GM21526 (cell line): ENCODE measurements around the gene CLN6.
"Not testable (repeated sequence)": the region's sequence is repeated elsewhere in the genome, so short reads cannot be mapped to it uniquely, and the experiment has no call there.

Source experiments
- ATAC-seq: cut with Tn5 transposase; IDR thresholded peaks from one replicate; pipeline ENCODE4 v1.9.1; 2021; ENCODE audit warnings: moderate library complexity; ENCODE audit not compliant: unreplicated experiment, low FRiP score

CLN6 gene

DNA sequence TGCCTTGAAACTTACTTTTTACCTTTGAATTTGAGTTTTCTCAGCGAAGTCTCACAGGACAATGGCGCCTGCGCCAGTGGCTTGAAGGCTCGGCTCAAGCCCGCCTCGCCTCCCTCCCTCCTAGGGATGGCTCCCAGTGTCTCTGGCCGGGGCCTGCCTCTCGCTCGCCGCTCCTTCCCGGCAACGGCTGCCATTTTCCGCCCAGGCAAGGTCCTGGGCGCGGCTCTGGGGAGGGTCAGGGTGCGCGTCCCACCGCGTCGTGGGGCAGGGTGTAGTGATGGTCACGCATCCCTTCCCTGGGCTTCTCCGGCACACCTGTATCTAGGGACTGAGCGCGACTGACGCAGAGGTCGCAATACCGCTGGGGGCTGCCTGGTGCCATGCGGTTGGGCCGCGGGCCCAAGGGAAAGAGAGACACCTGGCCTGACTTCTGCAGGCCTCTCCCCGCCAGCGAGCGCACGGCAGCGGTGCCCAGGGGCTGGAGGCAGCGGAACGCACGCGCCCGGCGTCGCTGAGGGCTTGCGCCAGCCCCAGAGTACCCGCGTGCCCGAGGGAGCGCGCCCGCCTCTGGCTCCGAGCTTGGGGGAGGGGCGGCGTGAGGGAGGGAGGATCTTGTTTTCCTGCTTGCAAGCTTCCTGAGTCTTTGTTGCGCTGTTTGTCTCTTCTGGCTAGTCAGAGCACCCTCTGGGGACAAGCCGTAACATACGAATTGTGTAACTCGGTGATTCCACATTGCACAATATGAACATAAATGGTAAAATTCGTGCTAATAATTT, 27.3 kb upstream of the CLN6 start:
- ATAC-seq = no peak

DNA sequence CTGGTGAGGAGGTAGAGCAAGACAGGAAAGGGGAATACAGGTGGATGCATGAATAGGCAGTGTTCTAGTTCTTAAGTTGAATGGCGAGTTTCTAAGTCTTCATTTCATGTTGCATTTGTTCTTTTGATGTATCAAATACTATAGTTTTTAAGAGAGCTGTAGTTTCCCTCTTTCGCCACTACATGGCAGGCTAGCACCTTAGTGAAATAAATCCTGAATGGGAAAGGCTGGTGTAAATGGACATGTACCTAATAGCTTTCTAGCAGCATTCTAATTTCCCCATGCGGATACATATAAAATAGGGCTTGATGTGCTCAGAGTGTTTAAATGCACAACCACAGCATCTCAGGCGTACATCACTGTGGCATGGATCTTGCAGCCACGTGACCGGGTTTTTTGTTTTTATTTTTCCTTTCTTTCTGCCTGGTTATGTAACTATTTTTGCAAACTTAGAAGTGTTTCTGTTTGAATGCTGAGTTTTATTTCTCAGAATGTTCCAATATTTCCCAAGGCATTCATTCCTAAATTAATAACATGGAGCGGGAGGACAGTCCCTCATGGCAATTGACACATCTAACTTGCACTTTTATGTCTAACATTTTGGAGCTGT, 23.5 kb upstream of the CLN6 start:
- no peak for ATAC-seq

DNA sequence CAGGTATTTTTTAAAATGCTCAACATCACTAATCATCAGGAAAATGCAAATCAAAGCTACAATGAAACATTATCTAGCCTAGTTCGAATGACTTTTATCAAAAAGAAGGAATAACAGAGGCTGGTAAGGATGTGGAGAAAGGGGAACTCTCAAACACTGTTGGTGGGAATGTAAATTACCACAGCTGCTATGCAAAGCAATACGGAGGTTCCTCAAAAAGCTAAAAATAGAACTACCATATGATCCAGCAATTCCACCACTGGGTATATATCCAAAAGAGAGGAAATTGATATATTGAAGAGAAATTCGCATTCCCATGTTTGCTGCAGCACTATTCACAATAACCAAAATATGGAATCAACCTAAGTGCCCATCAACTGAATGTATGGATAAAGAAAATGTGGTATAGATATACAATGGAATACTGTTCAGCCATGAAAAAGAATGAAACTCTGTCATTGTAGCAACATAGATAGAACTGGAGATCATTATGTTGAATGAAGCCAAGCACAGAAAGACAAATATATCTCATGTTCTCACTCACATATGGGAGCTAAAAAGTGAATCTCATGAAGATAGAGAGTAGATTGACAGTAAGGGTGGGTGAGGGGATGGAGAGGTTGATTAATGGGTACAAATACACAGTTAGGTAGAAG, 19.7 kb upstream of the CLN6 start:
- no peak for ATAC-seq

DNA sequence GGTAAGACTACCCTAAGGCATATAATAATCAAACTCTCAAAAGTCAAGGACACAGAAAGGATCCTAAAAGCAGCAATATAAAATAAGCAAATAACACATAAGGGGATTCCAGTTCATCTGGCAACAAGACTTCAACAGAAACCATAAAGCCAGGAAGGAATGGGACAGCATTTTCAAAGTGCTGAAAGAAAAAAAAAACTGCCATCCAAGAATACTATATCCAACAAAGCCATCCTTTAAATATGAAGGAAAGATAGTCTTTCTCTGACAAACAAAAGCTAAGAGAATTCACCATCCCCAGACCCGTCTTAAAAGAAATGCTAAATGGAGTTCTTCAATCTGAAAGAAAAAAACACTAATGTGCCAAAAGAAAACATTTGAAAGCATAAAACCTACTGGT, 14.7 kb upstream of the CLN6 start:
- ATAC-seq = no peak

- no peak for ATAC-seq
Measured at GRCh38 chr15:68241088-68241935, 11.8 kb upstream of the CLN6 start.

DNA sequence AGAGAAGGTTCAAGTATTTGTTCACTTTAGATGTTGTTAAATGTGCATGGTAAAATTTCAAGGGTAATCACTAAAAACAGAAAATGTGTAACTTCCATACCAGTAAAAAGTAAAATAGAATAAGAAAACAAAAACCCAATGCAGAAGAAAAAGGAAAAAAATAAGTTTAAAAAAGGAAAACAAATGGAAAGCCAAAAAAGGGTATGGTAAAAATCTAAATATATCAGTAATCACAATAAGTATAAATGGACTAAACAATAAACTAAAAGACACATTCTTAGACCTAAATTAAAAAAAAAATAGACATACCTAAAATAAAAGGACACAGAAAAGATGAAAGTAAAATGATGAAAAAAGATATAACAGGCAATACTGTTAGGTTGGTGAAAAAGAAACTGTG, 9.5 kb upstream of the CLN6 start:
- ATAC-seq = no peak

DNA sequence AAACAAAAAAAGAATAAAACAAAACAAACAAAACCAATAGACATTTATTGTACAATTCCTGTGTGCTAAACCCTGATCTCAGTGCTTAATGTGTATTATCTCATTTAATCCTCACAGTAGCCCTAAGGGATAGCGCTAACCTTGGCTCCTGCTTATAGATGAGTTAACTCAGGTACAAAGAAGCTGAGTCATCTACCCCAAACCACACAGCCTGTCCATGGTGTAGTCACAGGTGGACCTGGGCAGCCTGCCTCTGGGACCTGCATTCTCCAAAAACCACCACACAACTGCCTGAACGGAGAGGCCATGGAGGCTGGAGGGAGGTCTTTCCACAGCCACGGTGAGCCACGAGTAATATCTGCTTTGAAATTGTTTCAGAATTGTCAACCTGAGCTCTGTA, 5.5 kb upstream of the CLN6 start:
- no peak for ATAC-seq

- ATAC-seq = not testable (repeated sequence)
Measured at GRCh38 chr15:68234520-68234919, 5.0 kb upstream of the CLN6 start.

DNA sequence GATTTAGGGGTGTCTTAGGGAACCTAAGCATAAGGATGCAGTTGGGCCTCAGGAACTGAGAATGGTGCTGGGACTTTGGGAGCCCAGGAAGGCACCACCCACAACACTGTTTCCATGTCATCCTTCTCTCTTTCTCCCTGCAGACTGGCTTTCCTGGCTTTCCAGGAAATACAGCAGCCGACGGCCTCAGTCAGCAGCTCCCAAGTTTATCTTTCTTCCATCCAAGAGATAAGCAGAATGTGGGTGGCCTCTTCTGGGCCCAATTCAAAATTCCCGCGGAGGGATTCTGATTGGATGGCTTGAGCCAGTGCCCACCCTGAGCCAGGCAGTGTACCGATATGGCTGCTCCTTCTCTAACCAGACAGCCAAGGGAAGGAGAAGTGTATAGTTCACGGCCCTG, 4.5 kb upstream of the CLN6 start:
- ATAC-seq = no peak

- ATAC-seq = no peak
Measured at GRCh38 chr15:68232937-68233336, 3.4 kb upstream of the CLN6 start.

DNA sequence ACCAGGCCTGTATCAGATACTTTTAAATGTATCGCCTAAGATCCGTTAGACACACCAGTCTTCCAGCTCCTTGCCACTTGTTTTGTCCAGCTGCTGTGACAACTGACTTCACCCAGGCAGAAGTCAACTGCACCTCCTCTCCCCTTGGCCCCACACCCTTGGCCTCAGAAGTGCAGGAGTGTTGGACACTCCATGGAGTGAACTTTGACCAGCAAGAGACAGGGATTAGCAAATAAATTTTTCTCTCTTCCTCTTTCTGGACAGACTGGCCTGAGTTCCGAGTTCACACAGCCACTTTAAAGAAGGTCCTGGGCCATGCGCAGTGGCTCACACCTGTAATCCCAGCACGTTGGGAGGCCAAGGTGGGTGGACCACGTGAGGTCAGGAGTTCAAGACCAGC, 2.9 kb upstream of the CLN6 start:
- ATAC-seq = no peak

DNA sequence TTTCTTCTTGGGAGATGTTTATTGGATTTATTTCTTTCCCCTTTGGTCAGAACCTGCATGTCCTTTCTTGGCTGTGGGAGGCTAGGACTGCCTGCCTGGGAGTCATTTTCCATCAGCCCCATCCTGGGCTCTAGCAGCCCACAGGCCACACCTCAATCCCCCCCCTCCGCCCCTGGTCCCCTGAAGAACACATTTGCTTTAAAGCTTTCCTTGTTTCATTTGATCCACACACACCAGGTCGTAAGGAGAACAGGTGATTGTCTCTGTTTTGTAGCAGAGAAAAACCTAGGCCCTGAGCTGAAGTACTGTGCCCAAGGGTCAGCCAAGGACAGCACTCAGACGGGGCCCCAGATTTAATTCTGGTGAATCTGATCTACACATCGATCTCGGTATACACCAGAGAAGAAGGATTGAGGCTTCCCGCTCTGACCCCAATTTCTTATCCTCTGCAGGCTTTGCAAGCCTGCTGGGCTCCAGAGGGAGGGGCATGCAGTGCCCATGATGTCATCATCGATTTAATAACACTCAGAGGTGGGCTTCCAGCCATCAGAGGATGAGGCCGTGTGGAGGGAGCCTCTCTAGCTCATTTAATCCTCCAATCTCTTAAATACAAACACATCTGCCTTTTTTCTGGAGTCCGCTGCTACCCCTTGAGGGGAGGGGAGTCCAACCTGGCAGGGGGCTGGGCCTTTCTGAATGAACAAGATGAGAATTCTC, 1.7 kb upstream of the CLN6 start:
- no peak for ATAC-seq

DNA sequence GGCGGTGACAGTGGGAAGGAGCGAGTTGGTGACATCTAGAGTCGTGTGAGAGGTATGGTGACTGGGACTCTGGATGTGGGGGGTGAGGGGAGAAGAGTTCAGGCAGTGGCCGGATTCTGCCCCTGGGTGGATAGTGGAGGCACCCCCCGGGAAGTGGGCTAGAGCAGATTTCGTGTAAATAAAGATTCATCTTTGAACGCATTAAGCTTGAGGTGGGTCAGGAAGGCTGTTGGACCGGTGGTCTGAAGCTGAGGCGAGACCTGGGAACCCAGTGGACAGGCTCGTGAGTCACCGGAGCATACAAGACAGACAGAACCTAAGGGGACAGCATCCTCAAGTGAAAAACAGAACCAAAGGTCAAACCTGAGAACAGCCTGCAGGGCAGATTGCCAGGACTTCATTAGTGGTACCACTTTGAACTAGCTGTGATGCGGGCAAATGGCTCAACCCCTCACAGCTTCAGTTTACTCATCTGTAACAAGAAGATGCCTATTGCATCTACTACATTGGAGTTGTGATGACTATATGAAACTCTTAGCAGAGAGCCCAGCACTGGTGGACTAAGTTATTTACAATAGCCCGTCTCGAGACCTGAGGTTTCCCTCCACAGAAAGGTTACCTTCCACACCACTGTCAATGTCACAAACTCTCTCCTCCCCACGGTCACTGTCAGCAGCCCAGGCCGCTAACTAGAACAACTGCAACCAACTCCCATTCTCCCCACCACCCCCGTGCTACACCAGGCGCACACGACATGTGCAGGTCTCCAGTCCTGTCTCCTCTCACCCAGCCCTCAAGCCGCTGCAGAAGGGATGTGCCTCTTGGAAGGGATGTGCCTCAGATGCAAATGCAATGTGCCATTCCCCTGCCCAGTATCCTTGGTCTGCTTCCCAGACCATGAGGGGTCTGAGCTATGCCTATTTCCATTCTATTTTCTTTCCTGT, 901 bp upstream of the CLN6 start:
- ATAC-seq = no peak

- no peak for ATAC-seq
Measured at GRCh38 chr15:68228971-68229385, 550 bp downstream of the CLN6 start.

DNA sequence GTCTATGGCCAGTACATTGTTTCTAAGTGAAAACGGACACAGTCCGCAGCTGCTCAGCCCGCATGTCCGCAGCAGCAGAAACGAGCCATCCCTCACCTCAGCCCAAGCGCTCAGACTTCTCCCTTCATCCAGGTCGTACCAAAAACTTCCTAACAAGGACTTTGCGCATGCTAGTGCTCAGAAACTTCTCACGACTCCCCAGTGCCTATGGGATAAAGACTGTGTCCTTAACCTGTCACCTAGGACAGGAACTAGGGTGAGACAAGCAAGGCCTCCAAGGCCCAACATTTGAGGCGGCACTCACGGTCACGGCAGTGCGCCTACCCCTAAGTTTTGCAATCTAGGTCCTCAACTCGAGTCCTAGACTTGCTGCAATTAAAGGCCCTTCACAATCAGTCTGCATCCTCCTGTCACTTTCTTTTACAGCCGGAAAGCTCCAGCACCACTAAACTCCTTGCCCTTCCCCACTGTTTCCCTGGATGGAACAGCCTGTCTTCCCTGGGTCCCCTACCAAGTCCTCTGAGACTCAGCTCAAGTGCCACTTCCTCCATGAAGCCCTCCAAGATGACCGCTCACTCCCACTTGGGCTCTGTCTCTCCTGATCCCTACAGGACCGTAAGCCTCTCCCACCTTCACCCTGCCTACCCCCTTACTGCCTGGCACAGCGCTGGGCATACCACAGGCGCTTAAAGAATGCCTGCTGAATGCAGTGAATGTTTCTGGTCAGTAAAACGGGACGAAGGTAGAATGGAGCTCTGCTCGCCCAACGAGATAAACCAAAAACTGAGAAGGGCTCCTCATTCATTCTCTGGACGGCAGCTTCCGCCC, 1.2 kb downstream of the CLN6 start:
- ATAC-seq = no peak

- ATAC-seq = no peak
Measured at GRCh38 chr15:68227643-68228142, 1.8 kb downstream of the CLN6 start.

- ATAC-seq = not testable (repeated sequence)
Measured at GRCh38 chr15:68225442-68225841, 4.1 kb downstream of the CLN6 start.

- no peak for ATAC-seq
Measured at GRCh38 chr15:68224546-68225250, 4.8 kb downstream of the CLN6 start.
